ENCODE data around the gene ZBTB4.

- TF ChIP-seq, protein P1, sequence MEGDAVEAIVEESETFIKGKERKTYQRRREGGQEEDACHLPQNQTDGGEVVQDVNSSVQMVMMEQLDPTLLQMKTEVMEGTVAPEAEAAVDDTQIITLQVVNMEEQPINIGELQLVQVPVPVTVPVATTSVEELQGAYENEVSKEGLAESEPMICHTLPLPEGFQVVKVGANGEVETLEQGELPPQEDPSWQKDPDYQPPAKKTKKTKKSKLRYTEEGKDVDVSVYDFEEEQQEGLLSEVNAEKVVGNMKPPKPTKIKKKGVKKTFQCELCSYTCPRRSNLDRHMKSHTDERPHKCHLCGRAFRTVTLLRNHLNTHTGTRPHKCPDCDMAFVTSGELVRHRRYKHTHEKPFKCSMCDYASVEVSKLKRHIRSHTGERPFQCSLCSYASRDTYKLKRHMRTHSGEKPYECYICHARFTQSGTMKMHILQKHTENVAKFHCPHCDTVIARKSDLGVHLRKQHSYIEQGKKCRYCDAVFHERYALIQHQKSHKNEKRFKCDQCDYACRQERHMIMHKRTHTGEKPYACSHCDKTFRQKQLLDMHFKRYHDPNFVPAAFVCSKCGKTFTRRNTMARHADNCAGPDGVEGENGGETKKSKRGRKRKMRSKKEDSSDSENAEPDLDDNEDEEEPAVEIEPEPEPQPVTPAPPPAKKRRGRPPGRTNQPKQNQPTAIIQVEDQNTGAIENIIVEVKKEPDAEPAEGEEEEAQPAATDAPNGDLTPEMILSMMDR (IDR thresholded peaks at IDR 0.05; ENCODE audit: insufficient read depth, low read length): no peak
- TF ChIP-seq POLR2AphosphoS5 (IDR thresholded peaks at IDR 0.05; ENCODE audit: low read depth) (no peak), SPI1 (IDR thresholded peaks at IDR 0.05; ENCODE audit: borderline replicate concordance, low read depth) (no peak)
- TF ChIP-seq, protein P2, sequence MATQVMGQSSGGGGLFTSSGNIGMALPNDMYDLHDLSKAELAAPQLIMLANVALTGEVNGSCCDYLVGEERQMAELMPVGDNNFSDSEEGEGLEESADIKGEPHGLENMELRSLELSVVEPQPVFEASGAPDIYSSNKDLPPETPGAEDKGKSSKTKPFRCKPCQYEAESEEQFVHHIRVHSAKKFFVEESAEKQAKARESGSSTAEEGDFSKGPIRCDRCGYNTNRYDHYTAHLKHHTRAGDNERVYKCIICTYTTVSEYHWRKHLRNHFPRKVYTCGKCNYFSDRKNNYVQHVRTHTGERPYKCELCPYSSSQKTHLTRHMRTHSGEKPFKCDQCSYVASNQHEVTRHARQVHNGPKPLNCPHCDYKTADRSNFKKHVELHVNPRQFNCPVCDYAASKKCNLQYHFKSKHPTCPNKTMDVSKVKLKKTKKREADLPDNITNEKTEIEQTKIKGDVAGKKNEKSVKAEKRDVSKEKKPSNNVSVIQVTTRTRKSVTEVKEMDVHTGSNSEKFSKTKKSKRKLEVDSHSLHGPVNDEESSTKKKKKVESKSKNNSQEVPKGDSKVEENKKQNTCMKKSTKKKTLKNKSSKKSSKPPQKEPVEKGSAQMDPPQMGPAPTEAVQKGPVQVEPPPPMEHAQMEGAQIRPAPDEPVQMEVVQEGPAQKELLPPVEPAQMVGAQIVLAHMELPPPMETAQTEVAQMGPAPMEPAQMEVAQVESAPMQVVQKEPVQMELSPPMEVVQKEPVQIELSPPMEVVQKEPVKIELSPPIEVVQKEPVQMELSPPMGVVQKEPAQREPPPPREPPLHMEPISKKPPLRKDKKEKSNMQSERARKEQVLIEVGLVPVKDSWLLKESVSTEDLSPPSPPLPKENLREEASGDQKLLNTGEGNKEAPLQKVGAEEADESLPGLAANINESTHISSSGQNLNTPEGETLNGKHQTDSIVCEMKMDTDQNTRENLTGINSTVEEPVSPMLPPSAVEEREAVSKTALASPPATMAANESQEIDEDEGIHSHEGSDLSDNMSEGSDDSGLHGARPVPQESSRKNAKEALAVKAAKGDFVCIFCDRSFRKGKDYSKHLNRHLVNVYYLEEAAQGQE (IDR thresholded peaks at IDR 0.05; ENCODE audit: insufficient replicate concordance, low read depth): no peak
These were observed 22.9 kb upstream of the ZBTB4 start for GRCh38 chr17:7502171-7502847.

All from HL-60 (cell line).